ENCODE results near the gene SERPINH1.
A peak's percentile ranks its signal among the peaks of the same experiment; 100 is the strongest.

Gene SERPINH1

GRCh38 chr11:75596914-75597313, 34.9 kb downstream of the SERPINH1 start:
- DNase-seq (ENCODE audit: low spot score), result no peak

- DNase-seq (ENCODE audit: low spot score), result peak; percentile 61
These were observed 35.6 kb downstream of the SERPINH1 start for GRCh38 chr11:75597636-75598035.

GRCh38 chr11:75598264-75598663, 36.2 kb downstream of the SERPINH1 start:
- no peak for DNase-seq (ENCODE audit: low spot score)

GRCh38 chr11:75598900-75599299, 36.8 kb downstream of the SERPINH1 start:
- no peak for DNase-seq (ENCODE audit: low spot score)

- DNase-seq (ENCODE audit: low spot score), result no peak
These were observed 38.3 kb downstream of the SERPINH1 start for GRCh38 chr11:75600356-75600755.

GRCh38 chr11:75601494-75601893, 39.4 kb downstream of the SERPINH1 start:
- no peak for DNase-seq (ENCODE audit: low spot score)

GRCh38 chr11:75602951-75603350, 40.9 kb downstream of the SERPINH1 start:
- DNase-seq (ENCODE audit: low spot score), result no peak

- DNase-seq (ENCODE audit: low spot score), result no peak
These were observed 42.0 kb downstream of the SERPINH1 start for GRCh38 chr11:75603791-75604736.

GRCh38 chr11:75606099-75606498, 44.0 kb downstream of the SERPINH1 start:
- no peak for DNase-seq (ENCODE audit: low spot score)

- no peak for DNase-seq (ENCODE audit: low spot score)
These were observed 49.8 kb downstream of the SERPINH1 start for GRCh38 chr11:75611823-75612222.

GRCh38 chr11:75615751-75616150, 53.7 kb downstream of the SERPINH1 start:
- DNase-seq (ENCODE audit: low spot score), result no peak

- DNase-seq (ENCODE audit: low spot score), result no peak
These were observed 54.2 kb downstream of the SERPINH1 start for GRCh38 chr11:75616281-75616680.
